GM21390 (cell line): ENCODE results near the gene PMEPA1.

ENCODE experiments used
- ATAC-seq: cut with Tn5 transposase; IDR thresholded peaks from one replicate; pipeline ENCODE4 v1.9.1; 2021; ENCODE audit not compliant: unreplicated experiment

PMEPA1 gene

DNA sequence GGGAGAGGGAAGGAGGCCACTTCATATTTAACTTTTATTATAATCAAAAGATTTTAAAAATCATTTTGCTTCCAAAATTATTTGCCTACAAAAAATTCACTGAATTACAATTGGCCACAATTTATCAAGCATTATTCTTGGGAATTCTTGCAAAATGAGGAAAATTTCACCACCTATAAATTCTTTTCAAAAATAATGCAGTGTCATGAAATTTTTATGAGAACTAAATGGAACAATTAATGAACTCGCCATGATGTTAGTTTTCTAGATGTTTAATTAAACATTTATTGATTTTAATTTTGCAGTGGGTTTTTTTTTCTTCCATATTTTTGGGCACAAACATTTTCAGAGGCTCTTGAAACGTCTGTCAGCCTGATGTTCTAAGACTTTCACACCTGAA lies 83.8 kb downstream of the PMEPA1 start:
- ATAC-seq, result no peak

DNA sequence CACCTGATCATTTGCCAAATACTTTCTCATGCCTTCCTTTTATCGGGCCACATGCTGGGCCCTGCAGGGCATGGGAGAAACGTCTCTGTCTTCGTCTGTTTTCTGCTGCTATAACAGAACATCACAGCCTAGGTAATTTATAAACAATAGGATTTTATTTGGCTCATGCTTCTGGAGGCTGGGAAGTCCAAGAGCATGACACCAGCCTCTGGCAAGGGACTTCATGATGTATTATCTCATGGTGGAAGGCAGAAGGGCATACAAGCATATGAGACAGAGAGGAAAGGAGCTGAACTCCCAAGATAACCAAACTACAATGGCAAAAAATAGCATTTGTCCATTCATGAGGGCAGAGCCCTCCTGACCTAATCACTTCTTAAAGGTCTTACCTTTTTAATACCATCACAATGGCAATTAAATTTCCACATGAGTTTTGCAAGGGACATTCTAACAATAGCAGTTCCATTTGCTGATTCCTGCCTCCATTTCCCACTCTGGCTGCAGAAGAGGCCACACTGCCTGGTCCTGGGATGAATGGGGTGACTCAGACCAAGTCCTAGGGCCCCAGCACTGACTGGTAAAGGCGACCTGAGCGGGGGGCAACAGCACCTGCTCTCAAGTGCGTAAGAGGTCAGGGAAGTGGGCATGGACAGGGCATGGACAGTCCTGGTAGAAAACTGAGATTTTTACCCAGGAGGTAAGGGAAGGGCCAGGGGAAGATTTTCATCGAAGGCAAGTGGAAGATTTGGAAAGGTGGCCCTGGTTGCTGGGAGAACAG lies 84.4 kb downstream of the PMEPA1 start:
- ATAC-seq, result no peak

DNA sequence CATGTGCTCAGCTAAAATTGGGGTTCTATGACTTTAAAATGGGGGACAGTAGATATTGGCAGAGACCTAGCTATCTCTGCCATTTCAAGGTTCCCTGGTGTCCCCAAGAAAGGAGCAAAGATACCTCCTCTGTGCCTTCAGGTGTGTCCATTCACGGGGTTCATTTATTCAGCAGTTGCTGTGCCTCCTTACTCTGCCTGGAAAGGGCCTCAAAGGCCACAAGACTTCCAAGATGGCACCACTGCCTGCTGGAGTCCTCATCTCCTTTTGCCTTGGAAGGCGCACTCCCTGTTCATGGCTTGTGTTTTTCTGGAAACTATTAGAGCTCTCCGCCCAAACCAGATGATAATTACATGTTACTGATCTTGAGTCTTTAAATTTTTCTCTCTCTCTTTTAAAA lies 85.7 kb downstream of the PMEPA1 start:
- no peak for ATAC-seq

DNA sequence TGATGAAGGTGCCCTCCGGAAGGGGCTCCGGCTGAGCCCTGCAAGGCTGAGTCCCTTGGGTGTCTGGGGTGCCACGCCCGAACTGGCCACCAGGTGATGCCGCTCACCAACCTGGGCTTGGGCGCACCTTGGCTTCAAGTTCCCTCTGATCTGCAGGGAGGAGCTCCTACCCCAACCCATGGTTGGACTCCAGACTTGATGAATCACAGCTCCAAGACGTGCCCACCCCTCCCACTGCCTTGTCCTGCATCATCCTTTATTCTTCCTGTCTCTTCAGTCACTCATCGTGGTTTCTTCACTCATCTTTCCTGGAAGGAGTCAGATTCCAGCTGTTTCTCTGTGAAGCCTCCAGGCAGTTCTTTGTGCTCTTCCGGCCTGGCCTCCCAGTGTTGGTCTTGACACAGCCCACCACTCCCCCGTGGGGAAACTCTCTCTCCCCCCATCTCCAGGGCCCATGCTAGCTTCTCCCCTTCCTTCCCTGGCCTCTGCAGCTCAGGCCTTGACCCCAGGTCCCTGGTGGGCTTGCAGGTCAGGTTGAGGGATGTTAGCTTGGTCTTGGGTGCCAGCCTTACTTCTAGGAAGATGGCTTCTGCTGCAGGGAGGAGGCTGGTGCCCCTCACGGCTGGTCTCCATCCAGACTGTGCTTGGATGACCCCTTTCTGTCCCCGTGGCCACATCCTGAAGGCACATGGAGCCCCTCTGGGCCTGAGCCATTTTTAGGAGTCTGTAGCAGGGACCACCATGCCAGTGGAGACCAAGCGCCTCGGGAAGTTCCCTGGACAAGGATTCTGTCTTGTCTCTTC lies 87.0 kb downstream of the PMEPA1 start:
- no peak for ATAC-seq

DNA sequence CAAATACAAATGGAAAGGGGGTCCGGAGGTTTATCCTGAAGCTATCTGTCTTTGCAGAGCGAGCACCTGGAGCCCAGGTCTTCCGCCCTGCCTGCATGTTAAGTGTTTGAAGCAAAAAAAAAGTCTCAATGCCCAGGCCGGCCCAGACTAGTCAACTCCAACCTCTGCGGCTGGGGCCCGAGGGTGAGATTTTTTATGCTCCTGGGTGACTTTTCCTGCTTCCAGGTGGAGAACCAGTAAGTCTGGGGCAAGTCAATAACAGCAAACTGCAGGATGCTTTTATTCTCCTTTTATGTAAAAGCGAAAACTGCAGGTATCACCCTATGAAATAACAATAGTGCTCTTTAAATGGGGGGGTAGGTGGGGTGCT lies 87.6 kb downstream of the PMEPA1 start:
- ATAC-seq, result no peak

DNA sequence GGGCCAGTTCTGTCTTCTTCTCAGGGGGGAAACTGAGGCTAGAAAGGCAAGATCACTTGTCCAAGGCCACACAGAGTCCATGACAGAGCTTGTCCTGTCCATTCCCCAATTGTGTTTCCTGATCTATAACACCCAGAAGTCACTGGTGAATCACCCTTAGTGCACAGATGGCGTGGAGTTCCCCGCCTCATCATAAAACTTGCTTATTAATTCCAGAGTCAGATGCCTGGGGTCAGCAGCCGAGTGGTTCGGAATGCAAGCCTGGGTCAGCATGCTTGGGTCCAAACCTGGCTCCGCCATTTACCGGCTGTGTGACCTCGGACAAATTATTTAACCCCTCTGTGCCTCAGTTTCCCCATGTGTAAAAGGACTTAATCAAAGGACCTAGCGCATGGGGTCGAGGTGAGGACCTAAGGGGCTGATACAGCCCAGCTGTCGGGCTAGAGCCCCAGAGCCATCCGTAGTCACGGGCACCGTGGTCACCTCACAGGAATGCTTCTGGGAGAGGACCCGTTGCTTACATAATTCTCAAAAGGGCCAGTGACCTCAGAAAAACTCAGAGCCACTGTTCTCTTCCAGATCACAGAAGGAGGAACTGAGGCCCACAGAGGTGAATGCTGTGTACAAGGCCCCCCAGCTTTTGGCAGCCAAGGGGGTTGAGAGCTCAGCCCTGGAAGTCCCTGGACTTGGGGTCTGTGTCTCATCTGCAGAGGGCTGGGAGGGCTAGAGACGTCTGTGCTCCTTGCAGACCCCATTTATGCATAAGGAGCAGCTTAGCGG lies 88.2 kb downstream of the PMEPA1 start:
- no peak for ATAC-seq

DNA sequence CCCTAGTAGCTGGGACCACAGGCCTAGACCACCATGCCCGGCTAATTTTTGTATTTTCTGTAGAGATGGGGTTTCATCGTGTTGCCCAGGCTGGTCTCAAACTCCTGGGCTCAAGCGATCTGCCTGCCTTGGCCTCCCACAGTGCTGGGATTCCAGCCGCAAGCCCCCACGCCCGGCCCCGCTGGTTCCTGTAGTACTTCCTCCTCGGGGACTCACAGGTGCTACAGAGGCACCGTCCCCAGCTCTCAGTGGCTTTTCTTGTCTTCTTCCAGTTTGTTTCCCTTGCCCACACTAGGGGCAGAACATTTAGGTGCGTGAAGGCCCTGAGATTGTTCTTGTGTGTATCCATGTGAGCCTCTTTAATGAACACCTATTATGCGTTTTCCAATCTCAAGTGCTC lies 88.8 kb downstream of the PMEPA1 start:
- ATAC-seq, result no peak

DNA sequence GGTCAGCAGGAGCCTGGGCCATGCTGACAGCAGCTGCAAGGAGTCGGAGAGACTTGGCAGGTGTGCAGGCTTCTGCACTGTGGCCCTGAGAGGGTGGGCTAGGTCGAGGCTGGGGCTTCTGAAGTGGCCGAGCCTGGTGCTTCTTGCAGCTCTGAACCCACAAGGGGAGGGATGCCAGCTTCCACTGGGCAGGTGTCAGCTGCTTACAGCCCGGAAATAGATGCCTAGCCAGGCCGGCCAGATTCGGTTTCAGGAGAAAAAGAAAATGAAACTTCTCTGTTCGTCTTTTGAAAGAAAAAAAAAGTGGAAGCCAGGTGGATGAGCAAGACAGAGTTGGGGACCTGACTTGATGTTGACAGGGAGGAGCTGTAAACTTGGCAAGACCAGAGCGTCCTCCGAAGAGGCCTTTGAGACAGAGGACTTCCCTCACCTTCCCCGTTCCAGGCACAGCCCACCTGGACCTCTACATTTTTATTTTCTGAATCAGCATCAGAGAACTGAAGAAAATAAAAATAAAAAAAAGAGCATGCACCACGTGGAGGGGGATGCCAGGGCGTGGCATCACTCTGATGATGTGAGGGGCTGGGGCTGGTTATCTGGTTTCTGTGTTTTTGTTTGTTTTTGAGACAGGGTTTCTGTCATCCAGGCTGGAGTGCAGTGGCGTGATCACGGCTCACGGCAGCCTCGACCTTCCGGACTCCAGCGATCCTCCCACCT lies 89.4 kb downstream of the PMEPA1 start, which contains the start of gene ZBP1:
TSS of gene ZBP1 (minus strand) at position 153 of the 717 bp plus-strand sequence. CDS start at position 22, 131 bp downstream.
- ATAC-seq, result peak; percentile 47

DNA sequence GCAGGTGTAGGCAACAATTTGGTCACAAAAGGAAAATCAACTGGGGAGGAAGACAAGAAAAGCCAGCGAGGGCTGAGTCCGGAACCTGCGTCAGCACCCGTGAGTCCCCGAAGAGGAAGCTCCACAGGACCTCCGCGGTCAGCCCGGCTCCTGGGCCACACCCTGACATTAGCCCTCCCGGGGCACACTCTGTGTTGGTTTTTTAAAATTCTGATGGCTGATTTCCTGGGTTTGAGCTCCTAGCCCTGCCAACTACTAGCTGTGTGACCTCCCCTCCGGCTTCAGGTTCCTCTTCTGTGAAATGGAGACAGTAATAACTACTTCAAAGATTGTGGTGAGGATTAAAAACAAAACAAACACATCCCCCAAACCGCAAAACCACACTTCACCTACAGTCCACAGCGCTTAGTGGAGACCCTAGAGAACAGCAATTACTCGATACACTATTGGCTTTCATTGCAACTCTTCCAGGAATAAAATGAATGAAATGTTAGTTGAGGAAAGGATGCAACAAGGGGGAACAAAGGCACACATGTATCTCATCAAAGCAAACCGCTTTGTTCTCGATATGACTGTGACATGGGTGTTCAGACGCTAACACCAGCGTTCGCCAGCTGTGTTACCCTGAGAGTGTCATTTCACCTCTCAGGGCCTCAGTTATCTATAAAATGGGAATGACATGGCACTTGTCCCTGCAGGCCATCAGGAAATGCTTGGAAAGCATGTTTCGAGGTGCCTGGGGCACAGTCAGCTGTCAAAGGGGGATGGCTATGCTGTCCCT lies 90.6 kb downstream of the PMEPA1 start:
- peak; percentile 61 for ATAC-seq

DNA sequence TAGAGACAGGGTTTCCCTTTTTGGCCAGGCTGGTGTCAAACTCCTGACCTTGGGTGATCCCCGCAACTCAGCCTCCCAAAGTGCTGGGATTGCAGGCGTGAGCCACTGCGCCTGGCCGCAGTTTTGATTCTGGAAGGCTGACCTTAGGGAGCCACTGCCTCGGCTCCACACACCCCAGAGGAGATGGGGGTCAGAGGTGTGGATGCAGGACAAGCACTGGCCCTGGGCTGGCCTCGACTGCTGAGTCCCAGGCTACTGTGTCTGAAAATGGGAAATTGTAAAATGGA lies 91.1 kb downstream of the PMEPA1 start:
- no peak for ATAC-seq

DNA sequence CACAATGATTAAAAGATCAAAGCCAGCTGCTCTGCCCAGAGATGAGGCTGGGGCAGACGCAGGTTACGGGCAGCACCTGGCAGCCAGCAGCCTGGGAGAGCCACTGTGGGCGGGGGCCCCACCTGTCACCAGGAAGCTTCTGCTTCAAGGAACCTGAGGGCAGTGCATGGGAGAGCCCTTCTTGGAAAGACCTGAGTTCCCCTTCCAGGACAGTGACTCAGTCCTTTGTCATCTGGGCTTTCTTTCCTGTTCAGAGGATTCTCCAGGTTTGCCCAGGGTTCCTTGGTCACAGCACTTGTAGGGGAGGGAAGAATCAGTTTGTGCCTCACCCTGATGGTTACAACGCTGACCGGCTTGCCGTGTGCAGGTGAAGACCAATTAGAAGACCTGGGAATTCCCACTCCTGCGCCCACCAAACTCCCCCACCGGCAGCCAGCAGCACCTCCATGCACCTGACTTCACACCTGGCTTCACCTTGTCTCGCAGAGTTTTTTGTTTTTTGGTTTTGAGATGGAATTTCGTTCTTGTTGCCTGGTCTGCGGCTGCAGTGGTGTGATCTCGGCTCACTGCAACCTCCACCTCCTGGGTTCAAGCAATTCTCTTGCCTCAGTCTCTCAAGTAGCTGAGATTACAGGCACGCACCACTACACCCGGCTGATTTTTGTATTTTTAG lies 91.6 kb downstream of the PMEPA1 start:
- no peak for ATAC-seq

DNA sequence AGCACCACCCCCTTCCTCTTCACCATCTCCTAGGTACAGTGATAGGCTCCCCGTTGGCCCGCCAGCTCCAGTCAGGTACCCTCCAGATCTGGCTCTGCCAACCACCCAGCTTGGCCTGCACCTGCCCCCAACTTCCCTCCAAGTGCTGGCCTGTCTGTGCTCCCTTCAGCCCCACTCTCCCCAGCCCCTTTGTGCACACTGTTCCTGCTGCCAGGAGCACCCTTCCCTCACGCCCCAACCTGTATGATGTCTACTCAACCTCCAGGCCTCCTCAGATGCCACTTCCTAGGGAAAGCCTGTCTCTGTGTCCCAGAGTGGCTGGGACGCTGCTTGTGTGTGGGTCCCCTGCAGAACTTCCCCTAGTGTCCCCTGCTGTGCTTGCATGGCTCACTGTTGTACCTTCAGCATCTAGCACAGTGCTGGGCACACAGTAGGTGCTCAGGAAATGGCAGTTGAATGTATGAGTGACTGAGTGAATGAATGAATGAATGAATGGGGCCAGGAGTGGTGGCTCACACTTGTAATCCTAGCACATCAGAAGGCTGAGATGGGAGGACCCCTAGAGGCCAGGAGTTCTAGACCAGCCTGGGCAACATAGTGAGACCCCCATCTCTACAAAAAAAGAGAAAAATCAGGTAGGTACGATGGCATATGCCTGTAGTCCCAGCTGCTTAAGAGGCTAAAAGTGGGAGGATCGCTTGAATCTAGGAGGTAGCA lies 92.6 kb downstream of the PMEPA1 start:
- no peak for ATAC-seq

DNA sequence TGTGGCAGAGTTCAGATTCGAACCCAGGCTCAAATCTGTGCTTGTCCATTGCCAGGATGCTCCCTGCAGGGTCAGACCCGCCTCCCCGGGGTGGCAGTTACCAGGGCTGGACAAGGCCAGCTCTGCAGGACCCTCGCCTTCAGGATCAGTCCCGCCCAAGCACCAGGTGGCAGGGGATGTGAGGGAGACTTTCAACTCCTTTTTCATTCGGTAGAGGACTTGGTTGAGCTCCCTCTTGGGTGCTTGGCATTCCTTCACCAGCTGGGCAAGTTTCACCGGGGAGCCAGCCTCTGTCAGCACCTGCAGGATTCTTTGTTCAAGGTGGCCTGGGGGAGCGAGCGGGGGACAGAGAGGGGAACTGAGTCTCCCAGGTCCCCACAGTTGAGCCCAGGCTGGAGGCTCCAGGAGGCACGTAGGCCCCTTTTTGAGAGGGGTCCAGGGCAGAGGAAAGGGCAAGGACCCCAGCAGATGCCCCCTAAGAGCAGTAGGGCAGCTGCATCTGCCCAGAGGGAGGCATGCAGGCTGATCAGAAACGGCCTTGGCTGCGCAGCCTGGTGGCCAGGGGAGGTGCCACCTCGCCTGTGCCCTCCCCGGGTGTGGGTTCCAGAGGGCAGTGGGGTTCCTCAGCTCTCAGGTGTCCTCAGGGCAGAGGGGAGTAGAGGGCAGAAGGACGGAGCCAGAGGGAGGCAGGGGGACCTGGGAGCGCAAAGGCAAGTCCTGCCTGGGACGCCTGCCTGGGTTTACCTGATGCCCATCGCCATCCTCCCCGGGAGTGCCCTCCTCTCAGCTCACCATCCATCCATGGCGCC lies 93.5 kb downstream of the PMEPA1 start:
- no peak for ATAC-seq

DNA sequence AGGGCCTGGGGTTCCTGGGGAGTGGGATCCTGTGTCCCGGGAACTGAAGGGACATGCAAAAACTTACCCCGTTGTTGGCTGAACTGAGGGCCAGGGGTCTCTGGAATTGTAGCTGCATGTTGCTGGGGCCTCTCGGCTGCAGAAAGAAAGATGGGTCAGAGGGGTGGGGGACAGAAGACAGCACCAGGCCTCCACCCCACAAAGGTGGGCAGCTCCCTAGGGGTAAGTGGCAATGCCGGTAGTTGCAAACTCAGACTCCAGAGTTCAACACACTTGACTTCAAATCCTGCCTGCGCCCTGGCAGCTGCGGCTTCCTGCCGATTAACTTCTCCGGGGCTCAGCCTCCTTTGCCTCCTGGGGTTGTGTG lies 94.4 kb downstream of the PMEPA1 start:
- ATAC-seq, result no peak

DNA sequence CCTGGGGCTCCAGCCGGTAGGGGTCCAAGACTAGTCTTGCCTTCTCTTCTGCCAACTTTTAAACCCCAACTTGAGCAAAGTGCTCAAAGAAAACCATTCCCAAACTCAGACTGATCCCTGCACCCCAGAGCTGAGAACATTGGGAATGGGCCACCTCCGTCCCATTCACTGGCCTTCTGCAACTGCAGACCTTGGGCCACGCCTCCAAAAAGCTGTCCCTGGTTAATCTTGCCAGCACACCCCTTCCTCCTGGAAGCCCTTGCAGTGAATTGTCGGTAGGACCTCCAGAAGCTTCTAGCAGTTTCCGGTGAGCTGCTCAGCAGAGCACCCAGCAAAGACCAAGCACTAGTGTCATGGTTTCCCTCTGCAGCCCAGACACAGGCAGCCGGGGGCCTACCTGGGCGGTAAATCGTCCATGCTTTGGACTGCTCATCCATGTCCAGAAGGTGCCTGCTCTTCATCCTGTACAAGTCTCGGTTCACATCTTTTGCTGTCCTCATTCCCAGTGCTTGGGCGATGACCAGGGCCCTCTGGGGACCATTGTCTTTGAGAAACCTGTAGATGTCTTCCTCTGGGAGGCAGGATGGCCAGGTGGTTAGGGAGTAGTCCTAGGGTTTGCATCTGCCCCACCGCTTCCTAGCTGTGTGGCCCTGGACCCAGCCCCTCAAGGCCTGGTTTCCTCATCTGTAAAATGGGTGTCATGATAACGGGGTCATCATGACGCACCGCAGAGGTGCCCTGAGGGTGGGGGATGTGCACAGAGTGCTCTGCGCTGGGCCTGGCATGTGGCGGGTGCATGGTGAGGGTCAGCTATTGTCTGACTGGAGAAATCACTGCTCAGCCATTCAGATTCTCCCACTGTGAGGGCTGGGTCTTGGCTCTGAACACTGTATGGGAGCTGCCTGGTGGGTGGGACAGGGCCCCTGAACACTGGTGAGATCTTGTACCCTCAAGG lies 95.0 kb downstream of the PMEPA1 start:
- no peak for ATAC-seq

DNA sequence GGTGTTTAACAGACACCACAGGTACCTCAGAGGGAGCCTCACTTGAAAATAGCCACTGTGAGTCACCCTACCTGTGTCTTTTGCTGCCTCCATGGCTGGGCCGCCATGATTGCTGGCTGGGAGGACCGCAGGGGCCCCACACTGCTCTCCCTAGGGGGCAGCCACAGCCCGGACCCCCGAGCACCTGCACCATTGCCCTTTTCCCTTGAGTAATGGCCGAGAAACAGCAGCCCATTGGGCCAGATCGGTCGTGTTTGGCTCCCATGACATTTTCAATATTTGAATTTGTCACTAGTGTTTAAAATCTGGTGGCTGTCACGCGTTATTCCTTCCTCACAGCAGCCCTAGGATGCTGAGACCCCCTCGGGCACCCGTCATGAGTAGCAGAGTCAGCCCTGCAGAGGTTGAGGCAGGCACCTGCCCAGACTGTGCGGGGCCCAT lies 96.3 kb downstream of the PMEPA1 start:
- no peak for ATAC-seq

DNA sequence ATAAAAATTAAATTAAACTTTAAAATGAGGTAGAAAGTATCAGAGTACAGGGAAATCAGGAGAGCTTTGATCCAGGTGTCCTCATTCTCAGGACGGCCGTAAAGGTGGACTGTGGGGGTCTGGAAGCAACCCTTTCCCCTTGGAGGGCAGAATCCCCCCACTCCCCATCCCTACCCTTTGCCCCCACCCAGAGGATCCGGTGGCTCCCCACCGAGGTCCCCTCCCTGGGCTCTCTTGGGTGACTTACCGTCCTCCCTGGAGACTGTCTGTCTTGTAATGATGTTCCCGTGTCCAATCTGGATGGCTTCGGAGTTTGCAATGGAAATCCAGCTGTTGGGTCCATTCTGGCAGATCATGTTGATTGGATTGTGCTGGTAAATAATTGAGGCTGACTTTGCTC lies 96.9 kb downstream of the PMEPA1 start:
- no peak for ATAC-seq
